TTC549 (cell line): ENCODE measurements around the gene ACTRT2.

Experiments used
- FAIRE-seq: peaks from 2 replicates; lab custom pipeline; 2012; peaks lifted over from hg19 to GRCh38; lab: Jason Lieb, UNC

The ACTRT2 gene

DNA sequence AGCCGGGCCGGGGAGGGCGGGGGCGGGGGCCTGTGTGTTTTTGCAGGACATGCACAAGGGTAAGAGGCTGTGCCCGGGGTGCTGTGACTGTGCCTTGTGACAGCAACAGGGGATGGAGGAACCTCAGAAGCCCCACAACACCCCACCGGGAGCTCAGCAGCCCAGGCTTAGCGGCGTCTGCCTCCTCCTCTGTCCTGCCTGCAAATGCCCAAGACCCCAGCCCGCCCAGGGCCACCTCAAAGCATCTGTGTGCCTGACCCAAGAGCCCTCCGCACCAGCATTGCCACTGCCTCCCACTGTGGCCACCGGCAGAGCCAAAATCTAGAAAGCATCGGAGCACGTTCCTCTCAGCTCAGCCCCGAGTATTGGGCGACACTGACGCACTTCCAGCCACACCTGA, 2.7 kb upstream of the ACTRT2 start:
- no peak for FAIRE-seq

DNA sequence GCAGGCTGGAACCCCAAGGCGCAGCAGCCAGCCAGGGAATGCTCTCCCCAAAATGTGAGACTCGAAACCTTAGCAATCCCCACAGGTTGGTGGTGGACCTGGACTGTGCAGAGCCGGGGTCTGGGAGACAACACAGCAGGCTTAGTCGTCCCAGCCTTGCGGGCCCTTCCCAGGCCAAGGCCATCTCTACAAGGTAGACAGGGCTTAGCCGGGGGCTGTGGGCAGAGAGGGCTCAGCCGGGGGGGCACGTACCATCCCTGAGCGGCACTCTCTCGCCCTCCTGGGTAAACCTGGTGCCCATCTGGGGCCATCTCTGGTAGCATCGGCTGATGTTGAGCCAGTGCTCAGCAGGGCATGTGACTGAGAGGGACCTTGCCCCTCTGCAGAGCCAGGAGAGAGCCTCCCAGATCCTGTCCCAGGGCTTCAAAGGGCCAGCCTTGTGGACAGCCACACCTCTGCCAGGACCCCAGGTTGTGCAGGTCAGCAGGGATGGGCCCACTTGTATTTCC, 2.2 kb upstream of the ACTRT2 start:
- no peak for FAIRE-seq

DNA sequence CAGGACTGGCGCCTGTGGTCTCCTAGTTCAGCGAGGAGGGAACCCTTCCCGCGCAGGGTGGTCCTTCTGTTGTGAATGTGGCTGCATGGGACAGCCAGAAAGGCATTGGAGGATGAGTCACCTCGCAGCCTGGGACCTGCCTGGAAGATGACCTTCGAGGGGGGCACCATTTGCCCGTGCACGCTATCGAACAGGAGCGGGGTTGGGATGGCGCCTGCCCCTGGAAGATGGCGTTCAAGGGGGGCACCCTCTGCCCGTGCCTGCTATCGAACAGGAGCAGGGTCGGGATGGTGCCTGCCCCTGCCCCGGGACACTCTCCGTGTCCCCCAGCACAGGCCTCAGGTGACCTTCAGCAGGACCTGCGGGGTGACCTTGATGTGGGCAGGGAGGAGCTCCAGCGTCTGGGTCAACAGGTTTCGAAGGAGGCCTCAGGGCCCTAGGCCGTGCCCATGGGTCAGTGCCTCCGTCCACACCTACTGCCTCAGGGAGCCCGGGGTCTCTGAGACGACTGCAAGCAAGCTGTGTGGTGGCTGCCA, 1.7 kb upstream of the ACTRT2 start:
- no peak for FAIRE-seq

DNA sequence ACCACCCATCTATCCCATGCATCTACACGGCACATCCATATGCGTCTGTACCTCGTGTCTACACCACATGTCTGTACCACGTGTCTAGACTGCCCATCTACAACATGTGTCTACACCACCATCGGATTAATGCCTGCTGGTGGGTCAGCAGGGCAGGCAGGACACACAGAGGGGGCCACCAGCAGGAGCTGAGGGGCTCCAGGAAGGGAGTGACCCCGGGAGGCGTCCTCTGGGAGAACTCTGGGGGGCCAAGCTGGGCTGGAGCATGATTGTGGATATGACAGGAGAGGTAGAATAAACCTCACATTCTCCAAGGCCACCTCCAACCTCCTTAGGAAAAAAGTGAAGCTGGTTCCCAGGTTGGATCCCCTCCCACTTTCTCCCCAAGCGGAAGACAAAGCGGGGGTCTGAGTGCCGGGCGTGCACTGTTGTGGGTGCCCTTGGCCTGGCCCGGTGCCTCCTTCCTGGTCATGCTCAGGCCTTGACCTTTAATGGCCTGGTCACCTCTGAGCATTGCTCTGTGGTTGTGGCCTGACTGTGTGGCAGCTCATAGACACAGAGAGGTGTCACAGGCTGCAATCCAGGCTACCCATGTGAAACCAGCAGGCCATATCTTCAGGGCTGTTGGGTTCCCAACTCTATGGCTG, 881 bp upstream of the ACTRT2 start:
- no peak for FAIRE-seq

- no peak for FAIRE-seq
Measured at GRCh38 chr1:3021801-3022401, 634 bp downstream of the ACTRT2 start.

DNA sequence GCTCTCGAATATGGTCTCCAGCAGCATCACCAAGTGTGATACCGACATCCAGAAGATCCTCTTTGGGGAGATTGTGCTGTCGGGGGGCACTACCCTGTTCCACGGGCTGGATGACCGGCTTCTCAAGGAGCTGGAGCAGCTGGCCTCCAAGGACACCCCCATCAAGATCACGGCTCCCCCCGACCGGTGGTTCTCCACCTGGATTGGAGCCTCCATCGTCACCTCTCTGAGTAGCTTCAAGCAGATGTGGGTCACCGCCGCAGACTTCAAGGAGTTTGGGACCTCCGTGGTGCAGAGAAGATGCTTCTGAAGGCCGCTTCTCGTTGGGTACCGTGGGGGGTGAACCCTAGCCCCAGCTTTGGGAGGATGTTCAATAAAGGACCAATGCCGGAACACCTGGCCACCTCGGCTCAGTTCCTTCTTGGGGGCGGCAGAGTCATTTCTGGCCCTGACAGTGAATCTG, 1.3 kb downstream of the ACTRT2 start:
- no peak for FAIRE-seq

- FAIRE-seq: no peak
Measured at GRCh38 chr1:3022976-3023375, 1.7 kb downstream of the ACTRT2 start.

DNA sequence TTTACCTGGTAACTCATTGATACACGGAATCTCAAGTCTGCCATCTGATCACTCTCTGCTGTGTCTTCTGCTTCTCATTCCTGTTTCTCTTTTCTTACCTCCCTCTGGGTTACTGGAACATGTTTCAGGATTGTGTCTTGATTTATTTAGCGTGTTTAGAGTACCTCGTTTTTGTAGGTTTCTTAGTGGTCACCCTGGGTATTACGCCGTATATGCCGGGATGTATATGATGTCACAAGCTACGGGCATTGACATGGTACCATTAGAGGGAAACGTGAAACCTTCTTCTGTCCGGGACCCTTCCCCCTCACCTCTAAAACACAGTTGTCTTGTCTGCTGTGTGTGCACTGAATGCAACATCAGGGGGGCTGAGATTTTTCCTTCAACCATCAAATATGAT, 2.8 kb downstream of the ACTRT2 start:
- FAIRE-seq: no peak

DNA sequence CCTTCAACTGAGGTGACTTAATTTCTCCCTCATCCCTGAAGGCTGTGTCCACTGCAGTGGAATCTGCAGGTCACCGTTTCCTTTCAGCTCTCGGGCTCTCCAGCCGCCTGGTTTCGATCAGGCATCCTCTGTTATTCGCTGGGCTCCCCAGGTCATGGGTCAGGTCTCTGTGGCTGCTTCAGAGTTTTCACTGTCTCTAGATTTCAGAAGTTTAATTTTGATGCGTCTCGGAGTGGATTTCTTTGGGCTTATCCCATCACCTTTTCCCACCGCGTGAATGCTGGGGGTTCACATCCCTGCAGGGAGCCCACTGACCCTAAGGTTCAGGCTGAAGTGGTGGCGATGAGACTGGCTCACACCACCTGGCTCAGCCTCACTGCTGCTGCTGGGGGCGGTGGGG, 3.3 kb downstream of the ACTRT2 start:
- FAIRE-seq: no peak

- FAIRE-seq: no peak
Measured at GRCh38 chr1:3026124-3026523, 4.9 kb downstream of the ACTRT2 start.

GRCh38 chr1:3026581-3027391, 5.5 kb downstream of the ACTRT2 start:
- no peak for FAIRE-seq

- no peak for FAIRE-seq
Measured at GRCh38 chr1:3027611-3028371, 6.5 kb downstream of the ACTRT2 start.

- no peak for FAIRE-seq
Measured at GRCh38 chr1:3028531-3029282, 7.4 kb downstream of the ACTRT2 start.

DNA sequence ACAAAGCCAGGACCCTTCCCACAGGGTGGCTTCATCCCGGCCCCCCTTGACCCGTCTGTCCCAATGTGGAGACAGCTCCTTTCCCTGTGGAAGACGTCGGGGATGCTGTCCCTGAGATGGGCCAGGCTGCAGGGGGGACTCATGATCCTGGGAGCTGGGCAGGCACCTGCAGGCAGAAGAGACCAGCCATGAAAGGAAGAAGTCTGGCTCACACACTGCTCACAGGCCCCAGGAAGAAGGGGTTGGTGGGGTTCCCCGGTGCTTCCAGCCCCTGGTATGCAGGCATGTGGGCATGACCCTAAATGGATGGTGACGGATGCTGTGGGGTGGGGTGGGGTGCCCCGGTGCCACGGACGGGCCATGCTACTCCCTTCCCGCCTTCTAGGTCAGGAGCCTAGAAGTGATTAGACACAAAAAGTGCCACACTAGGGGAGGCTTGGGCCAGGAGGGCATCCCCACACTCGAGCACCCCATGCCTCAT, 8.3 kb downstream of the ACTRT2 start:
- FAIRE-seq: no peak

GRCh38 chr1:3029991-3030662, 8.9 kb downstream of the ACTRT2 start:
- no peak for FAIRE-seq

DNA sequence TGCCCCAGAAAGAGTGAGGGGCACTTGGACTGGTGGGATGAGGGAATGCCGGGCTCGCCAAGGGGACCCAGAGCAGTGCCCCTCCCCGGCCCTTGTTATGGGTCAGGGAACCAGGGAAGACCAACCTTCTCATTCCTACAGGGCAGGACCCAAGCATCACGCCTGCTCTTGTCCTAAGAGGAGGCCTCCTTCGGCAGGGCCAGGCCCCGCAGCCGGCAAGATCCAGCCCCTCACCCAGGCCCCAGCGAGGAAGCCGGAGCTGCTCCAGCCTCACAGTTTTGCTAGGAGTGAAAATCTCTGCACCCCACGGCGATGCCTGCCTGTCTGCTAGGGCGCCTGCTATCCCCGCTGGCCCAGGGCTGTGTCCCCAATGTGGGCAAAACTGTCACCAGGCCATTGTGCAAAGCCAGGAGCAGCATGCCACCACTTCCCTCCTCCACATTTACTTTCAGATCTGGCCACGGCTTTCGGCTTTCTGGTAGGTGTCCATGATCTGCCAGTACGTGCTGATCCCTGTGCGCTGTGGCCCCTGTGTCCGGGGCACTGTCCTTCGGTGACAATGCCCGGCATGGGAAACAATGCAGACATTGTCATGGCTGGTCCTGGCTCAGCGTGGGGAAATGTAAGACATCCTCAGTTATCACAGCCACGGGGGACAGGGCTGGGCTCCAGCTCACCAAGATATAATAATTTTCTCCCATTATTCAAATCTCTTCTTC, 9.6 kb downstream of the ACTRT2 start:
- FAIRE-seq: no peak

DNA sequence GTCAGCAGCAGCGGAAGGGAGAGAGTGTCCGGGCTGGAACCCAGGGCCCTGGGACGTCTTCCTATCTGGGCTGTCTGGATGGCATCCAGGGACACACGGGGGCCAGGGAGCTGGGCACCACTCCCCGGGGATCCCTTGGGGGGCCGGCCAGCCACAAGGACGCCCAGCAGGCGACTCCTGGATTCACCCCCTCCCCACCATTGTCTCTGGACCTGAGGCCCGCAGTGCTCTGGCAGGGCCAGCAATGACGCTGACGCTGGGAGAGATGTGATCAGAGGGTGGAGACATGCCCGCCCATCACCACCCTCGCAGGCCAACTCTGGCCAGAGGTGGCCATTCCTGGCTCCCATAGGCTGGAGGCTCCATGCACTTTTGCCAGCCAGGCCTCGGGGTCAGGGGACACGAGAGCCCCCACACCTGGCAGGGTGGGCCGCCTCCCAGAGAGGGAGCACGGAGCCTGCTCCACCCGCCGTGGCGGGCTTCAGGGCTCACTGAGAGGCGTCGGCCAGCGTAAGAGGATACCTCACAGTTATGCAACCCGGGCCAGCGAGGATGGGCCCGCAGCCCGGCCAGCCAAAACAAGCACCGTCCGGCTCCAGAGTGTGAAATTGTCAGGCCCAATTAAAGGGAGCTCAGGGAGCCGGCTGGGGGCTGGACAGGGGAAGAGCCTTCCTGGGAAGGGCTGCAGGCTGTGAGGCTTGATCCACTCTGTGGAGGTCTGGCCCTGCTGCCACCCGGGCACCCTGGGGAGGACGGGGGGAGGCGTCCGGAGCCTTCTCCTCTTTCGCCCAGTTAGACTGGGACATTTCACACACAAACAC, 10.3 kb downstream of the ACTRT2 start:
- FAIRE-seq: no peak

DNA sequence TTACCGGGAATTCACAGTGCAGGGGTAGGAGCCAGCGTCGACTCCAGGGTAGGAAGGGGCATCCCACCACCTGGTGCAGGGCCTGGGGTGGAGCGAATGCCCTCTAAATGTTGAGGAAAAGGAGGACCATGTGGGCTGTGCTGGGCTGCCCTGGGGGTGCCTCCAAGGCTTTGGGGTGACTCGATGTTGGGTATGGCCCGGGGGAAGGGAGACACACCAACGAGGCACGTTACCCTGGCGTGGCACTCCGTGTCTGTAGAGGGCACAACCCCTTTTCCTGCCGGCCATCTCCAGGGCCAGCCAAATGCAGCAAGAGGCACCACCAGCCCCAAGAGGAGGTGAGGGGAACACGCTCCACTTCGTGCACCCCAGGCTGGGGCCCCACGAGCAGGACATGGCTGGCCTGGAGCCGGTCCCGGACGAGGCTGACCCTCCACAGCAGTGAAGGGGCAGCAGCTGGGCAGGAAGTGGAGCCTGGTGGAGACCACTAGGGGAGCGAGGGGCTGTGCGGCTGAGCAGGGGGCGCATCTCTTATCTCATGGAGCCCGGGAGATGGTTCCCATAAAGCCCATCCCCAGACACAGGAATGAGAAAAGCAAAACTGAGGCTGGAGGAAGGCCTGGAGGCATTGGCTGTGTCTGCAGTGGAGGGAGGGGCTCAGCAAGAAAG, 11.2 kb downstream of the ACTRT2 start:
- no peak for FAIRE-seq
